CD1c-positive myeloid dendritic cell (primary cell): ENCODE results near the gene AKAP3.

Experiments used
- DNase-seq: peaks from one replicate; pipeline ENCODE4 v3.0.0-alpha.2; 2016; ENCODE audit errors: extremely low spot score

AKAP3 gene

GRCh38 chr12:4603421-4603820 lies 45.4 kb downstream of the AKAP3 start:
- no peak for DNase-seq

- no peak for DNase-seq
Measured at GRCh38 chr12:4595881-4596280, 53.0 kb downstream of the AKAP3 start.

- no peak for DNase-seq
Measured at GRCh38 chr12:4591180-4591687, 57.6 kb downstream of the AKAP3 start.

DNA sequence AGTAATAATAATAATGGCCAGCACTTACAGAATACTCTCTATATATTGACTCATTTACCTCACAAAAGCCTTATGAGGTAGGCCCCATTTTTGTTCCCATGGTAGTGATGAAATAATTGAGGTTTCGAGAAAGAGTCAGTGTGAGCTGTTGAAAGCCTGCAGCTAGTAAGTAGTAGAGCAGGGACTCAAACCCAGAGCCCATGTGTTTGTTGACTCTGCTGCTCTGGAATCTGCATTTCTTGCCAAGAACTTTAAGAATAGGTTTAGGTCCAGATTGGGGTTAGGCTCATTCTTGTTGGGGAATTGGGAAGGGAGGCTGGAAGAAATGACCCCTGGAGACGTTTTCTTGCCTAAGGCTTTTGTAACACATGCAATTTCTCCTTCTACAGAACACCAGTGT lies 58.9 kb downstream of the AKAP3 start:
- no peak for DNase-seq

GRCh38 chr12:4588916-4589315 lies 59.9 kb downstream of the AKAP3 start:
- DNase-seq = no peak

DNA sequence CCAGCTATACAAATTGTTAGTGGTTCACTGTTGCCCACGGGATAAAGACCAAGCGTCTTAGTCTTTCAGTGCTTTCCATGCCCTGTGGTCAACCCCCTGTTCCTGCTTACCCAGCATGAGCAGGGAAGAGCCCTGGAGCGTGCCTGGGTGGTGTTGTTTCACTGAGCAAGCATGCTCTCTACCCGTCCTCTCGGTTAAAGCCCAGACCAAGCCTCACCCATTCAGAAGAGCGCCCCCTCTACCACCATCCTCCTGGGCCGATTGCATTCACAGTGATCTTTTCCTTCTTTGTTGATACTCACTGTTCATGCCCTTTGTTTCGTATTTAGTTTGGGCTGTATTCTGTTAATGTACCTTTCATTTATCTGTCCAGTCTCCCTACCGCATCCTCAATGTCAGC lies 61.7 kb downstream of the AKAP3 start:
- no peak for DNase-seq

GRCh38 chr12:4586500-4586899 lies 62.4 kb downstream of the AKAP3 start:
- no peak for DNase-seq

- no peak for DNase-seq
Measured at GRCh38 chr12:4584896-4585295, 64.0 kb downstream of the AKAP3 start.

GRCh38 chr12:4584281-4584680 lies 64.6 kb downstream of the AKAP3 start:
- no peak for DNase-seq

GRCh38 chr12:4580281-4580688 lies 68.6 kb downstream of the AKAP3 start:
- DNase-seq = no peak

GRCh38 chr12:4579305-4580102 lies 69.3 kb downstream of the AKAP3 start:
- peak; percentile 36 for DNase-seq

- no peak for DNase-seq
Measured at GRCh38 chr12:4572680-4573079, 76.2 kb downstream of the AKAP3 start.

GRCh38 chr12:4569261-4569660 lies 79.6 kb downstream of the AKAP3 start:
- no peak for DNase-seq

- DNase-seq = peak; percentile 83
Measured at GRCh38 chr12:4567073-4567881, 81.6 kb downstream of the AKAP3 start.

DNA sequence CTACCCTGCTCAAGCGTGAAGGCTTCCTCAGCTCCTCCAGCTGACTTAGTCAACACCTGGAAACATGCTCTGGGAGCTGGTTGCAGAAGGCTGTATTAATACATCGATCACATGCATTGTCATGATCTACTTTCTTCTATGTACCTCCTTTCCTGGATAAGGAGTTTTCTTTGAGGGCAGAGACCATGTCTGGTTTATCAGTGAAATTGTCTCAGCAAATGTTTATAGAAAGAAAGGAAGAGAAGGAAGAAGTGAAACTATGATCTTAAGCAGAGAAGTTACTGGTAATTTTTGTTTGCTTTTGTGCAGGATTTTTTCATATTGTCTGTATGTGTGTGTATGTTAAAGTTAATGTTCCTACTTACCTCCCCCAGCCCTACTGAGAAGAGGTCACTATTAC lies 82.4 kb downstream of the AKAP3 start:
- DNase-seq = no peak
